C4-2B (cell line): Measurements from ENCODE around the gene ARHGAP22.

Source experiments
- H3K27ac ChIP-seq: fragments of 450-650 bp; 2 replicates; pipeline ENCODE4 v1.5.1; 2017
- ZFX ChIP-seq: fragments of 450-650 bp; IDR thresholded peaks from 2 replicates; pipeline ENCODE4 v1.6.1; 2017
- TF ChIP-seq, protein P1 (sequence below): fragments of 450-650 bp; conservative IDR thresholded peaks from 2 replicates; pipeline ENCODE4 v1.5.1; 2017; ENCODE audit warnings: mild to moderate bottlenecking

ARHGAP22 gene

DNA sequence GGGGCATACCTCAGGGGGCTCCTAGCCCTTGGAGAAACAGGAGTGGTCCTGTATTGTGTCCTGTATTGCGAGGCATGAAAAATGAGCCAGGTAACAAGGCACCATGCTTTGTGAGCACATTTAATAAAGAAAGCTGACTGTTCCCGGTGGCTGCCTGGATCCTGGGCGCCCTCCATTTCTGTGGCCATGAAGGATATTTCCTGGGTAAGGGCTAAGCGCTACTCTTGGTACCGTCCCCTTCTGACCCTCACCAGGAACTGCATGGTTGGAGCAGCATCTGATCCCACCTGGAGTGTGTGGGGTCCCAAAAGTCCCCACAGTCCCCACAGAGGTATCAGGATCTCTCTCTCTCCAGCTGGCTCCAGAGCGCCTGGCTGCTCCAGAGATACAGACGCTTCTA lies 158.9 kb downstream of the ARHGAP22 start:
- no peak overlapping the region for H3K27ac ChIP-seq
- TF ChIP-seq ZFX, result no peak
- TF ChIP-seq, protein P1, sequence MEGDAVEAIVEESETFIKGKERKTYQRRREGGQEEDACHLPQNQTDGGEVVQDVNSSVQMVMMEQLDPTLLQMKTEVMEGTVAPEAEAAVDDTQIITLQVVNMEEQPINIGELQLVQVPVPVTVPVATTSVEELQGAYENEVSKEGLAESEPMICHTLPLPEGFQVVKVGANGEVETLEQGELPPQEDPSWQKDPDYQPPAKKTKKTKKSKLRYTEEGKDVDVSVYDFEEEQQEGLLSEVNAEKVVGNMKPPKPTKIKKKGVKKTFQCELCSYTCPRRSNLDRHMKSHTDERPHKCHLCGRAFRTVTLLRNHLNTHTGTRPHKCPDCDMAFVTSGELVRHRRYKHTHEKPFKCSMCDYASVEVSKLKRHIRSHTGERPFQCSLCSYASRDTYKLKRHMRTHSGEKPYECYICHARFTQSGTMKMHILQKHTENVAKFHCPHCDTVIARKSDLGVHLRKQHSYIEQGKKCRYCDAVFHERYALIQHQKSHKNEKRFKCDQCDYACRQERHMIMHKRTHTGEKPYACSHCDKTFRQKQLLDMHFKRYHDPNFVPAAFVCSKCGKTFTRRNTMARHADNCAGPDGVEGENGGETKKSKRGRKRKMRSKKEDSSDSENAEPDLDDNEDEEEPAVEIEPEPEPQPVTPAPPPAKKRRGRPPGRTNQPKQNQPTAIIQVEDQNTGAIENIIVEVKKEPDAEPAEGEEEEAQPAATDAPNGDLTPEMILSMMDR, result no peak

DNA sequence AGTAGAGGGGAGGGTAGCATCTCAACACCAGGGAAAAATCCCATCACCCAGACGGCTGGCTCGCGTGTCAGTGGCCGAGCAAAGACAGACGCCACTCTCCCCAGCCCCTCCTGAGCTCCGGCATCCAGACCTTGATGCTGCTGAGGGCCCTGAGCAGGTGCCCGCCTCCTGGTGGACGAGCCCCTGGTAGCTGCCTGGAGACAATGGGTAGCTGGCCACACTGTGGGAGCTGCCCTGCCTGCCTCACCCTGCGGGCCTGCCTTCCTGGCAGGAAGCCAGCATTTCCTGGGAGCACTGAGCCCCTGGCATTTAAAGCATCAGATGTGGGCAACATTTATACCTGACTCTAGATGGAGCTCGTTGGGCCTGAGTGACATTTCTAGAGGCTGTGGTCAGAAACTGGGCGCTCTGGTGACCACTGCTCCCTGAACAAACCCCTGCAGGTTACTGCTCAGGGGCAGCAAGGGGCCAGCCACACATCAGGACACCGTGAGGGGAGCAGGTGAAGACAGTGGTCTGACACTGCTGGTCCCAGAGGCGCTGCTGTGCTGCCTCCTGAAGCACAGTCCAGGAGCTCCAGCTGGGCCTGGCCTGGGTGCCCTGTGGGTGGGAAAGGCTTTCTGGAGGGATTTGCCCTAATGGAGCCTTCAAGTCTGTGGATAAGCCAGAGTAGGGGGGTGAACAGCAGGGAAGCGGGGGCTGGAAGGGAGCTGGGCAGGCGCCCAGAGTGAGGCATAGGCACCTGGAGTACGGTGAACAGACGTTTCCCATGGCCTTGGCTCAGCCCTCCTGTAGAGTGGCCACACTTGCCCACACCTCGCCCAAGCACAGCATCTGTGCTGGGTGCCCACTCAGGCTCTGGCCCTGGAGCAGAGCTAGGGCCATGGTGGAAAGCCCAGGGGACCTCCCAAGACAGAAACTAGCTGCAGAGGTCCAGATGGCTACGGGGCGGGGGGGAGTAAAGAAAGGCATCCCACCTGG lies 159.7 kb downstream of the ARHGAP22 start:
- H3K27ac ChIP-seq, result no peak overlapping the region
- no peak for TF ChIP-seq ZFX
- TF ChIP-seq, protein P1, result no peak

DNA sequence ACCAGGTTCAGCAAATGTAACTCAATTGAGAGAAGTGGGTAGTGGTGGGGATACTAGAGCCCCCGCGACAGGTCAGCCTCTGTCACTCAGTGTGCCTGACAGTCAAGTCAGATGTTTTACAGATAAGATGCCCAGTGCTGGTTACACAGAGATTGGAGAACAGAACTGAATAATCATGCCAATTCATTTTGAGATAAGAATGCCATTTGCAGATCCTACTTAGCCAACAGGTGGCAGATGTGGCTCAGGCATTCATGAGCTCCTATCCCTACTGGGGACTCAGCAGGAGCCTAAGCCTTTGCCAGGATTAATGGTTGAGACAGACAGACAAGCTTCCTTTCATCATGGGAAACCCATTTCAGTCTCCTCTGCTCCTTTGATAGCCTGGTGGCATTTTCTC lies 160.6 kb downstream of the ARHGAP22 start:
- H3K27ac ChIP-seq, result no peak overlapping the region
- TF ChIP-seq, protein P1, result no peak; the same call in 1 of the 2 replicates
- TF ChIP-seq ZFX, result no peak

DNA sequence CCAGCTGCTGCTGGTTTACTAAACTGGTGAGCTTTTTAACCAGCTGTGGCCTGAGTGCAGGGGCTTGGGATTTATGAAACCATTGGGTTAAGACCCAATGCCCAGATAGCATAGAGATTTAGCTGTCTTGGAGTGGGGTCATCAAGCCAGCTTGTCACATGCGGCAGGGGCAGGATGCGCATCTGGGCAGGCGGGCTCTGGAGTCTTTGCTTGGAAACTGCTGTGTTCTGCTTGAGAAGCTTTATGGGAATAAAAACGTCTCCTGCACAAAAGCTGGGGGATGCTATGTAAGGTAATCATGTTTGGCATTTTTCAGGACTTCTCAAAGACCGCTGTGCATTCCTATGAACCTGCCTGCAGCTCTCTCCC lies 162.1 kb downstream of the ARHGAP22 start:
- H3K27ac ChIP-seq, result no peak overlapping the region
- TF ChIP-seq, protein P1, result no peak
- TF ChIP-seq ZFX, result no peak

DNA sequence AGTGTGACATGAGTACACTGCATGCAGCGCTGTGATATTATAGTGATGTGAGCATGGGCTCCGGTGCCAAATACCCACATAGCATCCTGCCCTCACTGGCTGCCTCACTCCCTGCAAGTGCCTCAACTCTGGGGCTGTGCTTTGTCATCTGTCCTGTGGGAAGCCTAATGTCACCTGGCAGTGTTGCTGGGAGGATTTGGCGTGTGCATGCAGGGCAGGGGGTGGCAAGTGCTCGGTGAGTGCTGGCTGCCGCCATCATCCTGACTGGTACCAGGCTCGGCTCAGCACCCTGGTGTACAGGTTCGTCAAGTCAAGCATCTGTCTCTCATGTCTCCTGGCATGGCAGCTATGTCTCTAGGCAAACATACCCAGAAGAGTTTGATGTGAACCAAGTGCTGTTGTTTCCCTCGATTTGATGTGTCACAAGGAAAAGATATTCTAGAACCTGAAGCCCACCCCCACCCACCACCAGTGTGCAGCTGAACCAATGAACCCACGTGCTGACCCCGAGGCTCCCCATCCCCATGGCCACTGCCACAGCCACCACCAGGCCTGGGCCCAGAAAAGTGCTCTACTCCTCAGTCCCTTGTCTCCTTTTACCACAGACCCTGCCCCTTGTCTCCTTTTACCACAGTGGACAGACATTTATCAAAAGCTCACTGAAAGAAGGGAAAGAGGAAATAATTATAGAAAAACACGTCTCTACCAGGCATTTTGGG lies 162.6 kb downstream of the ARHGAP22 start:
- no peak overlapping the region for H3K27ac ChIP-seq
- no peak for TF ChIP-seq ZFX
- TF ChIP-seq, protein P1, result no peak

DNA sequence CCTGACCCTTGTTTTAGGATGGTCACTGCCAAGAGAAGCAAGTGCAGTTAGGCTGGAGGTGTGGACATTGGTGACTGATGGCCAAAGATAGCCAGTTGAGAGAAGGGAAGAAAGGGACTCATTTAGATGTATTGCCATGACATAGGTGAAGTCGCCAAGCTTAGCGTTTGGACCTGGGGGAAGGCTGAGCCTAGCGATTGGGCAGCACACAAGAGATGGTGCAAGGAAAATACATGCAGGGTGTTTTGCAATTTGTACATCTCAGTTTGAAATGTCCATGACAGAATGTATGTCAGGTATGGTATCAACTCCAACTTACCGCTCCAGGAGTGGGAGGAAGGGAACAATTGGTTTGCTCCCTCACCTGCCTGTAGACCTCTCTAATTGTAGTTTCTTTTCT lies 164.1 kb downstream of the ARHGAP22 start:
- no peak overlapping the region for H3K27ac ChIP-seq
- TF ChIP-seq, protein P1, result no peak
- no peak for TF ChIP-seq ZFX

DNA sequence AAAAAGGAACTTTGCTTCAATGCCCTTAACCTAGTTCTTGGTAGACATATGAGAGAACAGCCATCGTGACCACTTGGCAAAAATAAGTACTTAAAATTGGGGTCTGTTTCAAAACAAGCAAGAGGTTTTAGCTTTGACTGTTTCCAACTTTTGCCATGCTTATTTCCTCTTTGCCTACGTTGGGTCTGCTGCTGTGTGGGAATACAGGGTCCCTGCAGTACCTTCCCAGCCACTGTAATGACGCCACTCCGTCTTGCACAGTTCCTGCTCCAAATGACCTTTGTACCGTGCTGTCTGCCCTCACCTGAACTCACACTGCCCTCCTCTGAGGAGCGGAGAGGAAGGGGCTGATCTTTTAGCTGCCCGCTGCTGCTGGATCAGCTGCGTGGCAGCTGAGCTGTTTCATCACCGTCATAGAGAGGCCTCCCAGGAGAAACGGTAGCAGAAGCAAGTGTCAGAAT lies 165.3 kb downstream of the ARHGAP22 start:
- TF ChIP-seq, protein P1, result no peak
- TF ChIP-seq ZFX, result no peak
- no peak overlapping the region for H3K27ac ChIP-seq
